IPS-NIHi7 (cell line): ENCODE measurements around the gene APOL4.
"Not testable (repeated sequence)": the region's sequence is repeated elsewhere in the genome, so short reads cannot be mapped to it uniquely, and the experiment has no call there.

Source experiments
- DNase-seq: peaks from one replicate; pipeline ENCODE4 v3.0.0; 2012; ENCODE audit warnings: mixed read lengths; ENCODE audit errors: extremely low spot score

APOL4 gene

DNA sequence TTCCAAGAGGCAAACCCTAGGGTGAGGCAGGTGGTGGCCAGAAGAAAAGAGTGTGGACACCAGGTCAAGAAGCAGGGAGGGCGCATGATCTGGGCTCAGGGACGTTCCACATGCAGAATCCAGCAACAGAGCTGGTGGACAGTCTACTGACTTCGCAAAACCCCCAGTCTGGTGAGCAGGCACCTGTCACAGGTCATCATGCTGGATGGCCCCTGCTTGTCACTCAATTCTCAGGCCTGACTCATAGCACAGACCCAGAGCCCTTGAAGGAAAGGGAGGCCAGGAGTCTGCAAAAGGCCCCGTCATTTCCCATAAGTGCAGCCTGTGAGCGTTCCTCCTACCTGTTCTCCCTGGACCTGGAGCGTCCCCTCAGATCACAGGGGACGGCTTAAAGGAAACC, 18.2 kb downstream of the APOL4 start:
- no peak for DNase-seq

DNA sequence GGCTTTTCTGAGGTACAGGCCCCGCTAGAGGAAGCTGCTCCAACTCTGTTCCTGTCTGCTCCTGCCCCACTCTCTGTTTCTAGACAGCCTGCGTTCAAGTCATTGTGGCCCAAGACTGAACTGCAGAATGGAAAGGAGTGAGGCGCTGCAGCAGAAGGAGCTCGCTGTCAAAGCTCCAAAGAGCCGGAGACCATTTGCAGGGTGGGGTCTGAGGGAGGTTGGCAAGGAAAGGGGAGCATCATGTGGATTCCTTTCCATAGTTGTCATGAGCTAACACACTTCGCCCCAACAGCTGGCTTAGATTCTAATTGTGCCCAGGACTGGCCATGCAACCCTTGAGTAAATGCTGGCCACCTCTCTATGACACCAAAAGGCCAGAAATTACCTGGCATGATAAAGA, 18.8 kb downstream of the APOL4 start:
- DNase-seq = no peak

DNA sequence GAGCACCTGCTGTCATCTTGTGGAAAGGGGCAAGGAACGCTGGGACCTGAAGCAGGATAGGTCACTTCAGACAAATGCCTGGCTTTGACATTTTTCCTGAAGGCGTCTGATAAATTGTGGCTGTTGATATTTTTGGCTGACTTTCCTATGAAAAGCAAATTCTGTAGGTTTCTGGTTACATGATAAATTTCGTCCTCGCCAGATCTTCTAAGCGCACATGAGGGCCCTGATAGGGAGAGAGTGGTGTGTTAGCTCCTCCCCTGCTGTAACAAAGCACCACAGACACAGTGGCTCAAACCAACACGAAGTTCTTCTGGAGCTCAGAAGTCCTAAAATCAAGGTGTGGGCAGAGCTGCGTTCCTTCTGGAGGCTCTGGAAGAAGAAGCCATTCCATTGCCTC, 19.6 kb downstream of the APOL4 start:
- DNase-seq = no peak

DNA sequence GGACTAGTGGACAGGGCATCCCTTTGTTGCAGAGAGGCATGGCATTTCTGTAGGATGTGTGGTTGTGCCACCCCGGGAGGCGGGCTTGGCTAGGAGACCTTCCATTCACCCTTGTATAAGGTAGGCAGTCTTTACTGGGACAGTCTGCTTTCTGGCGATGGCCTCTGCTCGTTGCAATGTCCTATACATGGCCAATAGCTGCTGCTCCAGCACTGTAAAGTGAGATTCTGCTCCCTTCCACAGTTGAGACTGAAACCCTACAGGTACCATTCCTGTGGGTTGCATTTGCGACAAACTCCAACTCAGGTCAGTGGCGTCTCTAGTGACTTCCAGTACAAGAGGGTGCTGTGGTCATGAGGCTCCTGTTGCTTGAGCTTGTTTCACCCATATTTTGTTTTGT, 20.7 kb downstream of the APOL4 start:
- no peak for DNase-seq

DNA sequence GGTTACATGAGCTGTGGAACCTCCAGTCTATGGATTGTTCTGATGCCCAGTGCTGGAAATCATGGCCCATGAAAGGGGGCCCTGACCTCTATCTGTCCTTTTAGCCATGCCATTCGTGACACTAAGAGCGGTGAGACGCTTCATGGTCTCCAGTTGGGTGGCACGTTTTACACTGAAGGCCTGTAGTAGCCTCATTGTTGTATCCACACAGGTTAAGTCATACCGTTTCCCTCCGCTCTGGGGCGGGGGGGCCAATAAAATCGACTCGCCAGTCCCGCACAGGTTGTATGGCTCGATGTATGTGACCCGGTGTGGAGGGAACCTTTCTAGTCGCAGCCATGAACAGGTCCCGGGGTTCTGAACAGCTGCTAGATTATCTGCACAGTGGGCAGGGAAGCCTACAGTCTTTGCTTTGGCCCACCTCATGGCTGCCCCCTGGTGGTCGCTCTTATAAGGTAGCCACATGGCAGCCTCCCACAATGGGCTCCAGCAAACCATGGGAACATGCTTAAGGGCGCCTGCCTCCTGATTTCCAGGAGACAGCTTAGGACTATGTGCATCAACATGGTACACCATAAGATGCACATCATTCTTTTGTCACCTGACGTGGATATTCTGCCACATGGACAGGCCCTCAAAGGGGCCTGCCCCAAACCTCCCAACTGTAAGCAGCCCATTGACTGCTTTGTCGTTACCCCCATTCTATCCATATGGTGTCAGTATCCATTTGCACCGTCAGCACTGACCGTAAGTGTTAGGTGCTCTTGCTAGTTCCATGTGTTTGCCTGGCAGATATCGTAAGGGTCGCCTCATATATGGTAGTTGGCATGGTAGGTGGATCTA, 21.4 kb downstream of the APOL4 start:
- DNase-seq = peak; percentile 91

DNA sequence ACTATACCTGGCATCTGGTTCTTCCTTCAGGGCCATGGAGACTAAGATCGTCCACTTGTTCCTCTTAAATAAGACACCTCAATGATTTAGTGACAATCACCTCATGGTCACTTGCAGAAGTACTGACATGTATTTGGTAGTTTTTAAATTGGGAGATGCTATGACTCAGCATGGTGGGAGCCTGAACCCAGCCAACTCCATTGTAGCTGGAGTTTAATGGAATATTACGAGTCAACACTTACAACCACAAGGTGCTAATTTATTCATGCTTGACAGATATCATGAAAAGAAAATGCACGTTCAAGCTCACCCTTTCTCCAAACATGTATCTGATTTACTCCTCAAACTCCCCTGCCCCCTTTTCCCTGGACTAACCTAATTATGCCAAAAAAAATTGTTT, 24.4 kb downstream of the APOL4 start:
- DNase-seq = no peak

DNA sequence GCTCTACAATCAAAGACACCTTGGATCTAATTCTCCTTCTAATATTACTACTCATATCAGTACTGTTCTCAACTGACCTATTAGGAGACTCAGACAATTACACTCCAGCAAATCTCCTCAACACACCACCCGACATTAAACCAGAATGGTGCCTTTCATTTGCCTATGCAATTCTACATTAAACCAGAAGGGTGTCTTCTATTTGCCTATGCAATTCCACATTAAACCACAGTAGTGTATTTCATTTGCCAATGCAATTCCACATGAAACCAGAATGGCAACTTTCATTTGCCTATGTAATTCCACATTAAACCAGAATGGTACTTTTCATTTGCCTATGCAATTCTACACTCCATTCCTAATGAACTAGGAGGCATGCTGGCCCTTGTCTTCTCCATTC, 25.7 kb downstream of the APOL4 start:
- no peak for DNase-seq

DNA sequence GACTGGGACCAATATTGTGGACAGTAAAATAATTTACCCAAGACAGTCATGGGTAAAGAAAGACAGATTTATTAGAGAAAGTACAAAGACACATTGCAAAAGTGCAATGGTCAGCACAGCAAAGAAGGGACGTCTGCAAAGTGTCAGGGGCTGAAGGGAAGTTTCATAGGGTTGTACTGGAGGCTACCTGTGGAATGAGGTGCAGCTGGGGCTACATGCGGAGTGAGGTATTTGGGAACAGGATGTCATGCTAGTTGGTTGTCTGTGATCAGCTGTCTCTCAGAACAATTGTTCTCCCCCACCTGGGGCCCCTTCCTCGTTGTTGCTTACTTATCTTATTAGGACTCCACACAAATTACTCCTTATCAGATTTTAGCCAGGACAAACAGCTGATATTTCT, 29.7 kb downstream of the APOL4 start:
- no peak for DNase-seq

DNA sequence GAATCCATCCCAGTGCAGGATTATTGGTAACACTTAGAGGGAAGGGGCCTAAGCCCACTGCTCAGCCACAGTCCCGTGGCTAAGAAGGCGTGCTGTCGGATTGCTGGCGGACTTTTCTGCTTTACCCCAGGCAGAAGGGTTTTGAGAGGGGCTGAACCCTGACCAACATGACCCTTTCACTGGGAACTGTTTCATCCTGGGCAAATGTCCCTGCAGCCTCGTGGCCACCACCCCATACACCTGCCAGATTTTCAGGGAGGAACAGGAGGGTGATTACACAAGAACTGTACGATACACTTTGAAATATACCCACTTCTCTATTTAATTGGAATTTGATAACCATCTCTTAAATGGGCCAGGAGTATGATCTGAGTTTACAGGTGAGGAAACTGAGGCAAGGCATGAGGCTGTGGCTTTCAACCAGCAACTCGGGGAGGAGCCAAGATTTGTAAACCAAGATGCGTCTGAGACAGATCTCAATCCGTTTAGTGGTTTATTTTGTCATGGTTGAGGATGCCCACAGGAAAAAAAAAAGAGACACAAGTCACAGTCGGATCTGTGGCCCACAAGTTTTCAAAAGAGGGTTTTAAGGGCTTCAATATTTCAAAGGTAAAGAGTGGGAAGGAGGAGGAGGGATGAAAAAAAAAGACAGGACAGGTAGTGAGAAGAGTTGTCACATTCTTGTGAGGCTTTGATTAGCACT, 34.9 kb downstream of the APOL4 start:
- DNase-seq = no peak

DNA sequence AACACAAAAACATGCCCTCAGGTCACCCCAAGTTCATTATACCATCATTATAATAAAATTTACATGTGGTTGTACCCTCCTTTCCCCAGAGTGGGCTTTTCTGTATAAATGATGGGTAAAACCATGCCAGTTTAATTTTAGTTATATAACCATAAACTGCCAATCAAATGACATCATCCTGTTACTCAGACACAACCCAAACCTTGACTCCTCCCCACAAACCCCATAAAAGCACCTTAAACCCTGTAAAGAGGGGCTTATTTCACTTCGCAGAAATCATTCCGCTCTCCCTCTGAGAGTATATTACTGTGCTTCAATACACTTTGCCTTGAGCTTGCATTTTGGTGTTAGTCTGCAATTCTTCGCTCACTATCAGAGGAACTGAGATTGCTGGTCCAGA, 35.5 kb downstream of the APOL4 start:
- DNase-seq = no peak

DNA sequence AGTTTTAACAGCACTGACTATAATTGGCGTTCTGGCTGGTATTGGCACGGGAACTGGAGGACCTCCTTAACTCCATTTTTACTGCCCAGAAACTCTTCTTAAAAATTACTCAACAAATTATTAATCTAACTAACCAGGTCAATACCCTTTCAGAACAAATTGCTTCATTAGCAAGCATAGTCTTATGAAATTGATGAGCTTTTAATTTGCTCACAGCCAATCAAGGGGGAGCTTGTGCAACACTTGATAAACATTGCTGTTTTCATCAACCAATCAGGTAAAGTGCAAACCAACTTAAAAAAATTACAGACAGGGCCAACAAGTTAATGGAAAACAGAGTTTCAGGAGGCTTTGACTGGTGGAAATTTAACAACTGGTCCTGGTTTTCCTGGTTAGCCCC, 36.5 kb downstream of the APOL4 start:
- no peak for DNase-seq

DNA sequence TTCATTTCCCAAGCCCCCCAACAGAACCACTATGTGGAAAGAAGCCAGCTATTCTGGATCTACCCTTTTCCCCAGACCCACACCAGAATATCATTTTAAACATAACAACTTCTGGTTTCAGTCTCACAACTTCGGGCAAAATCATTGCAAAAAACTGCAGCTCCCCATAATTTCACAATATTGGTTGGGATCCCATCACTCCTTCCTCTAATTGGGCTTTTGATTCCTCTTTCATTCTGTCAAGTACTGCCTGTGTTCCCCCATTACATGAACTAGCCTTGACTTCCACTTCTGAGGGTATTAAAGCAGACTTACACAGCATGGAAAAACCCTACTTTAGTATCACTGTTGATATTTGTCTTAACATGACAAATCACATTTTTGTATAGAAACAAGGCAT, 37.0 kb downstream of the APOL4 start:
- no peak for DNase-seq

DNA sequence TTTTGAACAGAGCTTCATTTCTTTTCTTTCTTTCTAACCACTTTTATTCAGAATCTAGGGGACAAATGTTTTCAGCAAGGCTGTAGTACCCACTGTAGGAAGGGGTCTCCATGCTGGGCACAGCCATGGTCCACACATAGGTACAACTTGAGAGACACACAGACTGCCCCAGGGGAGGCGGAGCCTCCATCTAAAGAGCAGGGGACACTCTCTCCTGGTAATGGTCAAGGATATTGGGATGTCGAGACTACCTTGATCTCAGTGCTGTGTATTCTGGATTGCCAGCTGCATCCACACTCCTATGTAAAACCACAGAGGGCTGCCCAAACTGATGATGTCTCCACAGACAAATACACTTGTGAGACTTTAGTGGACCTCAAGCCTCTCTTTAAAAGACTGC, 38.1 kb downstream of the APOL4 start:
- no peak for DNase-seq

DNA sequence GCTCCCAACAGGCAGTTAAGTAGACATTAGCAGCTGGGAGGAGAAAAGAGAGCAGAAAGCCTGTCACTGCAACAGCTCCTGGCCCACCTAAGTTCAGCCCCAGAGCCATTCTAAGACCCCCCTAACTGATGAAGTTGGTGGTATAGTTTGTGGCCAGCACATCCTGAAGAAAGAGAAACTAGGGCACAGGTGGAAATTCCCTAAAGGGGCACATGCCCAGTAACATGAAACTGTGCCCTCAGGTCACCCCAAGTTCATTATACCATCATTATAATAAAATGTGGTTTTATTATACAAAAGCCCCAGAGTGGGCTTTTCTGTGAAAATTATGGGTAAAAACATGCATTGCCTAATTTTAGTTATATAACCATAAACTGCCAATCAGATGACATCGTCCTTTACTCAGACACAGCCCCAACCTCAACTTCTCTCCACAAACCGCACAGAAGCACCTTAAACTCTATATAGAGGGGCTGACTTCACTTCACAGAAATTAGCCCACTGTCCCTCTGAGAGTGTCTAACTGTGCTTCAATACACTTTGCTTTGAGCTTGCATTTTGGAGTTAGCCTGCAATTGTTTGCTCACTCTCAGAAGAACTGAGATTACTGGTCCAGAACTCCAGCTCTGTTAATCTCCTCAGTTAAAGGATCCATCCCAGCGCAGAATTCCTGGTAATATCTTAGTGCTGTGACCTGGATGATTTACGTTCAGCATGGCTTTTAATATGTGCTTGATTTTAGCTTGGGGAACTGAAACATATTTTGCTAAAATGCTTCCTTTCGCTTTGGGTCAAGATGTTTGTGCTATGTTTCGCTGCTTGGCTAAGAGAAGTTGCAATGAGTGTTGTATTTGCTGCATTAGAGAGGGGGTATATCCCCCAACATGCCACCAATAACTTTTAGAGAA, 39.2 kb downstream of the APOL4 start:
- no peak for DNase-seq

DNA sequence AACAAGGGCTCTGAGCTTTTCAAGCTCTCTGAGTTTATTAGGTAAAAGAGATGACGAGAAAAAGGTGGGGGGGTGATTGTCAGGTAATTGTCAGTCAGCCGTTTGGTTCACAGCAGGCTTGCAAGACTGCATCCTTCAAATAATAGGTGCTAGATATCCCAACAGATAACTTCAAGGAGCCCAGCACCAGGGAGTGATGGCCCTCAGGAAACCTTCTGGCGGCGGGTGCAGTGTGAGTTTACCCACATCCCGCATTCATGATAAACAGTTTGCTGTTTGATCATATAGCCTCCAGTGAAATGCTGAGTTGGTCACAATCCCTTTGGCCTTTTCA, 39.8 kb downstream of the APOL4 start:
- not testable (repeated sequence) for DNase-seq

DNA sequence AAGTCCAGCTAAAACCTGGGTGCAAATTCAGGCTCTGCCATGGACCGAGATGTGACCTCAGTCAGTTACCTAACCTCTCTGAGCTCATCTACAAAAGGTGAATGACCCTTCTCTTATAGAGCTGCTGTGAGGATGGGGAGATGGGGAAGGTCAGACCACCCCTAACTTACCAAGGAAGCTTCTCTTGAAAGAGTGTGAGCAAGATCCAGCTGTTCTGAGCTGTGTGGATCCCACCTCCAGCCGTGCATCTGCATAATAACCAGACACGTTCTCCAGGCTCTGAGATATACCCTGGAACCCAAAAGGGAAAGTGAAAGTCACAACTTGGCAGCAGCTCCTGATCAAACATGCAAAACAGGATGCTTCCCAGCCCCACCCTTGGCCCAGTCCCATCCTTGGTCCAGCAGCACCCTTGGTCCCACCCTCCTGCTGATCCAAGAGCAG, 41.1 kb downstream of the APOL4 start, which contains the start of gene APOL3:
TSS of gene APOL3 (minus strand) at position 257 of the 444 bp plus-strand sequence. CDS start 11,700 bp downstream, outside the sequence.
- DNase-seq = no peak

DNA sequence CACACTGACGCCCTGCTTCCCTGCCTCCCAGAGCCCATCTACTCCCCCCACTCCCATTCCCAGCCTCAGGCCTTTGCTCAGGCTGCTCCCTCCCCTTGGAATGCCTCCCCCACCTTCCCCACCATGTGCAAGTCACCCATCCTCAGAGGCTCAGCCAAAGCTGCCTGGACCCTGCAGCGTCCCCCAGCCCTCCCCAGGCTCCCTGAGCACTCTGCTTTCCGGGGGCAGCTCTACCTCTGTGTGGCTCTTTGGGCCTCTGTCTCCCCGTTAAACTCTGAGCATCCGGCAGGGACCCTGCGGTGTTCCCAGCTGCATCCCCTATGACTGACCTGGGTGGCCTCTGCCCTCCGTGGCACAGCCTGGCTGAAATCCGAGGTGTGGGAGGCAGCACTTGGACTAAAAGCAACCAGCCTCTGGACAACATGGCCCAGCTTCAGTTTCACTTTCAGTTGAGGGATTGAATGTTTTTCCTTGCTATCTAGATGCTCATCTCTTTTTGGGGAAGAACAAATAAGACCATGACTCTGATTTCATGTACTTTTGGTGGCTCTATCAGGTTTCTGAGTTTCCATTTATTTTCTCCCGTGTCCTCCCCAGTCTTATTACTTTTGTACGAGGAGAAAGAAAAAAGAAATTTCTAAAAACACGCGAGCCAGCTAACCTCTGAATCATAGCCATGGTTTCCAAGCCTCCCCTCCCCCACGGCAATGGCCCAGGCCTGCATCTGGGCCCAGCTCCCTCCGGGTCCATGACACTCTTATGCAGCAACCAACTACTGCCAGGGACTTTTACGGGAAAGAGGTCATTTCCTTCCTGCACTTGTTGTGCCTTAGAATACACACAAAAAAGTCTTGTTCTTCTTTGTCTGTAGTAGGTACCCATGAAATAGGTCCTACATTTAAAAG, 44.8 kb downstream of the APOL4 start:
- DNase-seq = peak; percentile 62

DNA sequence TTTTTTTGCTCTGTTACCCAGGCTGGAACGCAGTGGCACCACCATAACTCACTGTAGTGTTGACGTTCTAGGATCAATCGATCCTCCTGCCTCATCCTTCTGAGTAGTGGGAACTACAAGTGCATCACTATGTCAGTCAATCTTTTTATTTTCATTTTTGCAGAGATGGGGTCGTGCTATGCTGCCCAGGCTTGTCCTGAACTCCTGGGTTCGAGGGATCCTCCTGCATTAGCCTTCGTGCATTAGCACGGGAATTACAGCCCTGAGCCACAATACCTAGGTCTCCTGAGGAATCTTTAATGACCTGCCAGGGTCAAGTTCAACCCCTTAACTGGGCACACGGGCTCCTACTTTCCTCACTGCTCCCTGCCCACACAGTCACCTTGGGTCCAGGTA, 45.5 kb downstream of the APOL4 start:
- no peak for DNase-seq

DNA sequence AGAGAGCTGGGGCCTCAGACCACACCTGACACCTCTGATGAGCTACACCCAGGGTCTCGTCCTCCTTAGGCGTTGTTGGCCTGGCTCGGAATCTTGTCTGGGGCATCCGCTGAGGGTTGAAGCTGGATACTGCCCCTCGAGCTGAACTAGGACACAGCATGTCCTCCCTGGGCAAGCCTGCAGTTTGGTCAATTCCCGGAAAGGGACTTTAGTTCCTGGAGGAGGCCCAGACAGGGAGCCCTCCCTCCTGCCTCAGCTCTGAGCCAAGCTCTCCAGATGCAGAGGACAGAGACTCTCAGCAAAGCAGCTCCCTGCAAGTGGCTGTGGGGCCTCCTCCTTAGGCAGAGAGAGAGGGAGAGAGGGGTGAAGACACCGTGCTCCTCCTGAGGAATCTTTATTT, 45.9 kb downstream of the APOL4 start:
- DNase-seq = no peak

DNA sequence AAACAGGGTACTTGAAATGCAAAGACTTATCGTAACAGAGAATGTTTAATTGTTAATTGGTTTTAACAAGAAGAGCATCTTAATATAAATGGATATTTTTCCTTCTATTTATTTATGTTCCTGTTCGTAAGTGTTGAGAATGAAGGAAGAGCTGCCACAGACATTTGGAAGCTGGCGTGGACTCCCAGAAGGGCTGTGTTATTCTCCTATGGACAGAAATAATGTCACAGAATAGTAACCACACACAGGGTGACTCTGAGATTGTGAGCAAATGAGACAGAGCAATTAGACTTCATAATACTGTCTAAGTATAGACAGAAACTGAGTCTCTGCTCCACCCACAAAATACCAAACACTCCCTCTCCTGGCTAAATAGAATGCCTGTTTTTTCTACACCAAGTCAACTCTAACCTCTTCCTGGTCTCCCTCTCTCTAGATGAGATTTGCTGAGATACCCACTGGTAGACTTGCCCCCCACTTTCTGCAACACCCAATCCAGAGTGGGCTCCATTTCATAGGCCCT, 47.1 kb downstream of the APOL4 start:
- no peak for DNase-seq
